Ovary (tissue), 3 donors: ENCODE measurements around the gene TMEM140.

ENCODE experiments used
- POLR2A ChIP-seq: fragments of 450-650 bp; IDR thresholded peaks from one replicate; pipeline ENCODE4 v1.6.1; 2017; ENCODE audit warnings: antibody characterized with exemption, mild to moderate bottlenecking, moderate library complexity
- TF ChIP-seq, protein P1 (sequence below), 3 donors: fragments of 450-650 bp in 2 of 3; fragments of 200-600 bp in 1 of 3; IDR thresholded peaks; one replicate each; pipeline versions ENCODE4 v1.5.1 to v1.8.0; 2016 to 2022; ENCODE audit warnings: antibody characterized with exemption in 3 of 3, mild to moderate bottlenecking in 1 of 3
- donor health status: DM: no; HTN: no; CAD: no.

DNA sequence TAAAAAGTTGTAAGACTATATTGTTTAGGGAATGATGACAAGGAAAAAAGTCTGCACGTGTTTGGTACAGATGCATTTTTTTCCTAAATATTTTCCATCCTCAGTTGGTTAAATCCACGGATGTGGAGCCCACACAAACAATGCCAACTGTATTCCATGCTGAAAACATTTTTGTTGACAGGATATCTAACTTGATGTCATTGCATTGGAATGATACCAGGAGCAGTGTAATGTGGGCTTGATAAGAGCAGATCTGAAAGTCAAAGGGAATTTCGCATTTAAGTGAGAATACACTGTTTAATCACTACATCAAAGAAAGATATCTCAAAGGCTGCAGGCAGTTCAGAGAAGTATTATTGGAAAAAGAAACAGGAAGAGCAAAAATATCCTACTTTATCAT is 49.5 kb upstream of the TMEM140 start:
- TF ChIP-seq, protein P1, sequence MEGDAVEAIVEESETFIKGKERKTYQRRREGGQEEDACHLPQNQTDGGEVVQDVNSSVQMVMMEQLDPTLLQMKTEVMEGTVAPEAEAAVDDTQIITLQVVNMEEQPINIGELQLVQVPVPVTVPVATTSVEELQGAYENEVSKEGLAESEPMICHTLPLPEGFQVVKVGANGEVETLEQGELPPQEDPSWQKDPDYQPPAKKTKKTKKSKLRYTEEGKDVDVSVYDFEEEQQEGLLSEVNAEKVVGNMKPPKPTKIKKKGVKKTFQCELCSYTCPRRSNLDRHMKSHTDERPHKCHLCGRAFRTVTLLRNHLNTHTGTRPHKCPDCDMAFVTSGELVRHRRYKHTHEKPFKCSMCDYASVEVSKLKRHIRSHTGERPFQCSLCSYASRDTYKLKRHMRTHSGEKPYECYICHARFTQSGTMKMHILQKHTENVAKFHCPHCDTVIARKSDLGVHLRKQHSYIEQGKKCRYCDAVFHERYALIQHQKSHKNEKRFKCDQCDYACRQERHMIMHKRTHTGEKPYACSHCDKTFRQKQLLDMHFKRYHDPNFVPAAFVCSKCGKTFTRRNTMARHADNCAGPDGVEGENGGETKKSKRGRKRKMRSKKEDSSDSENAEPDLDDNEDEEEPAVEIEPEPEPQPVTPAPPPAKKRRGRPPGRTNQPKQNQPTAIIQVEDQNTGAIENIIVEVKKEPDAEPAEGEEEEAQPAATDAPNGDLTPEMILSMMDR (IDR thresholded peaks at IDR 0.05) = no peak
- TF ChIP-seq POLR2A = no peak
